Measurements from ENCODE around the gene PMS1.

The PMS1 gene

GRCh38 chr2:189901664-189902063 lies 117.4 kb downstream of the PMS1 start:
- no peak for DNase-seq (ENCODE audit: low read depth)
- TF ChIP-seq MAX (IDR thresholded peaks at IDR 0.05; ENCODE audit: low read depth, low read length) (no peak), MYC (IDR thresholded peaks at IDR 0.05; ENCODE audit: low read depth, low read length) (no peak), POLR2A (IDR thresholded peaks at IDR 0.05; ENCODE audit: extremely low read depth, insufficient read length) (no peak)
- TF ChIP-seq, protein P1, sequence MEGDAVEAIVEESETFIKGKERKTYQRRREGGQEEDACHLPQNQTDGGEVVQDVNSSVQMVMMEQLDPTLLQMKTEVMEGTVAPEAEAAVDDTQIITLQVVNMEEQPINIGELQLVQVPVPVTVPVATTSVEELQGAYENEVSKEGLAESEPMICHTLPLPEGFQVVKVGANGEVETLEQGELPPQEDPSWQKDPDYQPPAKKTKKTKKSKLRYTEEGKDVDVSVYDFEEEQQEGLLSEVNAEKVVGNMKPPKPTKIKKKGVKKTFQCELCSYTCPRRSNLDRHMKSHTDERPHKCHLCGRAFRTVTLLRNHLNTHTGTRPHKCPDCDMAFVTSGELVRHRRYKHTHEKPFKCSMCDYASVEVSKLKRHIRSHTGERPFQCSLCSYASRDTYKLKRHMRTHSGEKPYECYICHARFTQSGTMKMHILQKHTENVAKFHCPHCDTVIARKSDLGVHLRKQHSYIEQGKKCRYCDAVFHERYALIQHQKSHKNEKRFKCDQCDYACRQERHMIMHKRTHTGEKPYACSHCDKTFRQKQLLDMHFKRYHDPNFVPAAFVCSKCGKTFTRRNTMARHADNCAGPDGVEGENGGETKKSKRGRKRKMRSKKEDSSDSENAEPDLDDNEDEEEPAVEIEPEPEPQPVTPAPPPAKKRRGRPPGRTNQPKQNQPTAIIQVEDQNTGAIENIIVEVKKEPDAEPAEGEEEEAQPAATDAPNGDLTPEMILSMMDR (IDR thresholded peaks at IDR 0.05; ENCODE audit: low read depth, low read length), result no peak
- no peak overlapping the region for H3K4me3 ChIP-seq (ENCODE audit: low read depth, low read length)

GRCh38 chr2:189913821-189914220 lies 129.6 kb downstream of the PMS1 start:
- no peak for TF ChIP-seq MAX (IDR thresholded peaks at IDR 0.05; ENCODE audit: low read depth, low read length)
- no peak for TF ChIP-seq MYC (IDR thresholded peaks at IDR 0.05; ENCODE audit: low read depth, low read length)
- no peak for TF ChIP-seq POLR2A (IDR thresholded peaks at IDR 0.05; ENCODE audit: extremely low read depth, insufficient read length)
- TF ChIP-seq, protein P1 (IDR thresholded peaks at IDR 0.05; ENCODE audit: low read depth, low read length), result no peak
- DNase-seq (ENCODE audit: low read depth), result no peak
- H3K4me3 ChIP-seq (ENCODE audit: low read depth, low read length), result no peak overlapping the region

DNA sequence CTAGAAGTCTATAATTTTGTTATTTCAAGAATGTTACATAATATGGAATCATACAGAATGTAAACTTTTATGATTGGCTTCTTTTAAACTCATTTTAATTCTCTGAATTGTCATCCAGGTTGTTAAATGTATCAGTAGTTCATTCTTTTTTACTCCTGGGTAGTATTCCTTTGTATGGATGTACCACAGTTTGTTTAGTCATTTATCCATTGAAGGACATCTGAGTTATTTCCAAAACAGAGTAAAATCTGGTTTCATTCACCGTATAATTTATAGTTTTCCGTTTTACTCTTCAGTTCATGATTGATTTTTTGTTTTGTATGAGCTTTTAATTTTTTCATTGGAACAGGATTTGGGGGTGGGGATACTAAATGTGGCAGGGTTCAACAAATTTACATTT lies 132.4 kb downstream of the PMS1 start:
- DNase-seq (ENCODE audit: low read depth), result no peak
- TF ChIP-seq MAX (IDR thresholded peaks at IDR 0.05; ENCODE audit: low read depth, low read length) (no peak), POLR2A (IDR thresholded peaks at IDR 0.05; ENCODE audit: extremely low read depth, insufficient read length) (no peak), MYC (IDR thresholded peaks at IDR 0.05; ENCODE audit: low read depth, low read length) (no peak)
- TF ChIP-seq, protein P1 (IDR thresholded peaks at IDR 0.05; ENCODE audit: low read depth, low read length), result no peak
- no peak overlapping the region for H3K4me3 ChIP-seq (ENCODE audit: low read depth, low read length)

Measured in NB4 (cell line).